ENCODE results near the gene HES5.

The HES5 gene

GRCh38 chr1:2486558-2486957, 43.5 kb downstream of the HES5 start:
- H3K27me3 ChIP-seq (ENCODE audit: insufficient read depth, insufficient read length): peaks cover 9% of the 10 kb centered on the region
- H3K36me3 ChIP-seq (ENCODE audit: insufficient read depth, insufficient read length, low read length): no peaks in the 10 kb centered on the region
- H3K4me3 ChIP-seq (ENCODE audit: insufficient read length, low read depth): no peak overlapping the region
- DNase-seq (ENCODE audit: low read depth, low spot score): no peak
- no peaks in the 10 kb centered on the region for H3K4me1 ChIP-seq (ENCODE audit: insufficient read depth, insufficient read length)
- TF ChIP-seq SUZ12 (IDR thresholded peaks at IDR 0.05; ENCODE audit: extremely low read depth, insufficient read depth, insufficient read length): no peak
- no peak for TF ChIP-seq ZNF274 (IDR thresholded peaks at IDR 0.05; ENCODE audit: low read depth, low read length)
- no peak for TF ChIP-seq YY1 (IDR thresholded peaks at IDR 0.05; ENCODE audit: insufficient read depth, insufficient read length)
- peaks cover 20% of the 10 kb centered on the region for H3K9me3 ChIP-seq (ENCODE audit: insufficient read depth, low read length)
- no peak overlapping the region for H3K9ac ChIP-seq (ENCODE audit: insufficient read length, low read depth)

DNA sequence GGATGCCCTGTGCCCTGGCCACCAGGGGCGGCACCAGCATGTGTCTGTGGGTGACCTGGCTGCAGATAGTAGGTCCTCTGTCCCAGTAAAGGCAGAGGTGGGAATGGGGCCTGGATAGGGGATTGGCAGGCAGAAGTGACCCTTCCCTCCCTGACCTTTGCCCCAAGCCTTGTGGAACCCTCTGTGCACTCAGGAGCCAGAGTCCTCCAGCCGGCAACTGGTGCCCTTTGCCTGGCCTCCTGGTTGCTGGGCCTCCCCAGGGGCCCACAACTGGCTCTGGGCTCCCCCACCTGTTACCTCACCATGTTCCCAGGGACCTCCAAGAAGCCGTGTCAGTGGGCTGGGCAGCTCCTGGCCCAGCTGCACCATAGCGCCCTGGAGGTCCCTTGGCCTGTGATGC, 44.0 kb downstream of the HES5 start:
- H3K27me3 ChIP-seq (ENCODE audit: insufficient read depth, insufficient read length): peaks cover 9% of the 10 kb centered on the region
- DNase-seq (ENCODE audit: low read depth, low spot score): no peak
- TF ChIP-seq YY1 (IDR thresholded peaks at IDR 0.05; ENCODE audit: insufficient read depth, insufficient read length) (no peak), ZNF274 (IDR thresholded peaks at IDR 0.05; ENCODE audit: low read depth, low read length) (no peak), SUZ12 (IDR thresholded peaks at IDR 0.05; ENCODE audit: extremely low read depth, insufficient read depth, insufficient read length) (no peak)
- H3K9me3 ChIP-seq (ENCODE audit: insufficient read depth, low read length): peaks cover 20% of the 10 kb centered on the region
- no peaks in the 10 kb centered on the region for H3K4me1 ChIP-seq (ENCODE audit: insufficient read depth, insufficient read length)
- no peaks in the 10 kb centered on the region for H3K36me3 ChIP-seq (ENCODE audit: insufficient read depth, insufficient read length, low read length)
- no peak overlapping the region for H3K9ac ChIP-seq (ENCODE audit: insufficient read length, low read depth)
- no peak overlapping the region for H3K4me3 ChIP-seq (ENCODE audit: insufficient read length, low read depth)

GRCh38 chr1:2483970-2484369, 46.1 kb downstream of the HES5 start:
- Histone ChIP-seq H3K27me3 (ENCODE audit: insufficient read depth, insufficient read length) (peaks cover 13% of the 10 kb centered on the region), H3K4me1 (ENCODE audit: insufficient read depth, insufficient read length) (no peaks in the 10 kb centered on the region), H3K9me3 (ENCODE audit: insufficient read depth, low read length) (peaks cover 14% of the 10 kb centered on the region), H3K9ac (ENCODE audit: insufficient read length, low read depth) (no peak overlapping the region), H3K36me3 (ENCODE audit: insufficient read depth, insufficient read length, low read length) (no peaks in the 10 kb centered on the region), H3K4me3 (ENCODE audit: insufficient read length, low read depth) (no peak overlapping the region)
- TF ChIP-seq SUZ12 (IDR thresholded peaks at IDR 0.05; ENCODE audit: extremely low read depth, insufficient read depth, insufficient read length) (no peak), YY1 (IDR thresholded peaks at IDR 0.05; ENCODE audit: insufficient read depth, insufficient read length) (no peak), ZNF274 (IDR thresholded peaks at IDR 0.05; ENCODE audit: low read depth, low read length) (no peak)
- no peak for DNase-seq (ENCODE audit: low read depth, low spot score)

- Histone ChIP-seq H3K9ac (ENCODE audit: insufficient read length, low read depth) (no peak overlapping the region), H3K4me3 (ENCODE audit: insufficient read length, low read depth) (no peak overlapping the region), H3K36me3 (ENCODE audit: insufficient read depth, insufficient read length, low read length) (no peaks in the 10 kb centered on the region), H3K9me3 (ENCODE audit: insufficient read depth, low read length) (peaks cover 4% of the 10 kb centered on the region), H3K4me1 (ENCODE audit: insufficient read depth, insufficient read length) (no peaks in the 10 kb centered on the region), H3K27me3 (ENCODE audit: insufficient read depth, insufficient read length) (peaks cover 9% of the 10 kb centered on the region)
- DNase-seq (ENCODE audit: low read depth, low spot score): no peak
- TF ChIP-seq YY1 (IDR thresholded peaks at IDR 0.05; ENCODE audit: insufficient read depth, insufficient read length) (no peak), SUZ12 (IDR thresholded peaks at IDR 0.05; ENCODE audit: extremely low read depth, insufficient read depth, insufficient read length) (no peak), ZNF274 (IDR thresholded peaks at IDR 0.05; ENCODE audit: low read depth, low read length) (no peak)
Measured at GRCh38 chr1:2483026-2483425, 47.0 kb downstream of the HES5 start.

DNA sequence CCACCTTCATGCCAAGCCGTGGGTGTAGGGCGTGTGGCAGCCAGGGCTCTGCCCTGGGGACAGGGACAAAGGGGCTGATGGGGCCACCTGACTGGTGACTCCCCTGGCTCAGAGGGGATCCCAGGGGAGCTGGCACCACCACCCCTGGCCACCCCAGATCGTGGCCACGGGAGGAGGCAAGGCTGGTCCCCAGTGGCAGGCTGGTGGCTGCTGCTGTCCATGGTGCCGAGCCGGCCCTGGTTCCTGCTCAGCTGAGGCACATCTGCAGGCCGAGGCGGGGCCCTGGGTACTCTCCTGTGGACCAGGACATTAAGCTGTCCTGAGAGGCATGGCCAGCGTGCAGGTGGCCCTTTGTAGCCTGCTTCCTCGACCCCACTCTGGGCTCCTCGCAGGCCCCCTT, 47.5 kb downstream of the HES5 start:
- TF ChIP-seq SUZ12 (IDR thresholded peaks at IDR 0.05; ENCODE audit: extremely low read depth, insufficient read depth, insufficient read length): no peak
- no peak for TF ChIP-seq YY1 (IDR thresholded peaks at IDR 0.05; ENCODE audit: insufficient read depth, insufficient read length)
- TF ChIP-seq ZNF274 (IDR thresholded peaks at IDR 0.05; ENCODE audit: low read depth, low read length): no peak
- Histone ChIP-seq H3K4me3 (ENCODE audit: insufficient read length, low read depth) (no peak overlapping the region), H3K9me3 (ENCODE audit: insufficient read depth, low read length) (no peaks in the 10 kb centered on the region), H3K9ac (ENCODE audit: insufficient read length, low read depth) (no peak overlapping the region), H3K4me1 (ENCODE audit: insufficient read depth, insufficient read length) (peaks cover 3% of the 10 kb centered on the region), H3K27me3 (ENCODE audit: insufficient read depth, insufficient read length) (peaks cover 9% of the 10 kb centered on the region), H3K36me3 (ENCODE audit: insufficient read depth, insufficient read length, low read length) (no peaks in the 10 kb centered on the region)
- DNase-seq (ENCODE audit: low read depth, low spot score): no peak

DNA sequence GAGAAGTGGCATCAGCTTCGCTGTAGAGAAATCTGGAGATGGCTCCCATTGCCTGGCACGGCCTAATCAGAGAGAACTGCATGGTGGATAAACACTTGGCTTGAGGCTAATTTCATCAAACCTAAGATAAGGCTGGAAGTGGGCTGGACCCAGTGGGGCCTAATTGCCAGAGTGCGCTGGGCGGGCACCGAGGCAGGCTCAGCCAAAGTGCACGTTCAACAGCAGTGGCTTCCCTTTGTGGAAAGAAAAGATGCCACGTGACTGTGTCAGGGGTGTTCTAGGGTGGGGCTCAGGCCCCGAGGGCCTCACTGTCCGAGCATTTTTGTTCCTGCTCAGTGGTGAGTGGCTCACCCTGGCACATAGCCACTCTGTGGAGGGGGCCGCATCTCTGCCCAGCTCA, 48.2 kb downstream of the HES5 start:
- Histone ChIP-seq H3K9ac (ENCODE audit: insufficient read length, low read depth) (no peak overlapping the region), H3K27me3 (ENCODE audit: insufficient read depth, insufficient read length) (peaks cover 9% of the 10 kb centered on the region), H3K4me3 (ENCODE audit: insufficient read length, low read depth) (no peak overlapping the region), H3K9me3 (ENCODE audit: insufficient read depth, low read length) (no peaks in the 10 kb centered on the region), H3K4me1 (ENCODE audit: insufficient read depth, insufficient read length) (peaks cover 8% of the 10 kb centered on the region), H3K36me3 (ENCODE audit: insufficient read depth, insufficient read length, low read length) (no peaks in the 10 kb centered on the region)
- TF ChIP-seq YY1 (IDR thresholded peaks at IDR 0.05; ENCODE audit: insufficient read depth, insufficient read length) (no peak), ZNF274 (IDR thresholded peaks at IDR 0.05; ENCODE audit: low read depth, low read length) (no peak), SUZ12 (IDR thresholded peaks at IDR 0.05; ENCODE audit: extremely low read depth, insufficient read depth, insufficient read length) (no peak)
- DNase-seq (ENCODE audit: low read depth, low spot score): no peak

- Histone ChIP-seq H3K9ac (ENCODE audit: insufficient read length, low read depth) (no peak overlapping the region), H3K4me3 (ENCODE audit: insufficient read length, low read depth) (no peak overlapping the region), H3K9me3 (ENCODE audit: insufficient read depth, low read length) (no peaks in the 10 kb centered on the region), H3K27me3 (ENCODE audit: insufficient read depth, insufficient read length) (peaks cover 9% of the 10 kb centered on the region), H3K4me1 (ENCODE audit: insufficient read depth, insufficient read length) (peaks cover 13% of the 10 kb centered on the region), H3K36me3 (ENCODE audit: insufficient read depth, insufficient read length, low read length) (no peaks in the 10 kb centered on the region)
- TF ChIP-seq ZNF274 (IDR thresholded peaks at IDR 0.05; ENCODE audit: low read depth, low read length) (no peak), YY1 (IDR thresholded peaks at IDR 0.05; ENCODE audit: insufficient read depth, insufficient read length) (no peak), SUZ12 (IDR thresholded peaks at IDR 0.05; ENCODE audit: extremely low read depth, insufficient read depth, insufficient read length) (no peak)
- DNase-seq (ENCODE audit: low read depth, low spot score): no peak
Measured at GRCh38 chr1:2480986-2481364, 49.1 kb downstream of the HES5 start.

All from NT2/D1 (cell line).